H1 (cell line): ENCODE data around the gene CEBPE.

Experiments
- CTCF ChIP-seq, 3 experiments: IDR thresholded peaks; 1 replicate in 2 of 3; 2 replicates in 1 of 3; pipeline versions ENCODE4 v1.5.1 to v1.6.1; 2011; ENCODE audit warnings: low read length in 3 of 3, mild to moderate bottlenecking in 3 of 3, inconsistent platforms in 2 of 3, low read depth in 1 of 3, moderate library complexity in 1 of 3; ENCODE audit not compliant: insufficient read depth in 1 of 3; ENCODE audit errors: control extremely low read depth in 1 of 3
- HDAC6 ChIP-seq: IDR thresholded peaks from one replicate; pipeline ENCODE4 v1.7.1; 2012; ENCODE audit warnings: low read depth, mild to moderate bottlenecking, inconsistent platforms, low read length, moderate library complexity
- KDM1A ChIP-seq: fragments of 200-600, 300-600 bp; sonication (generic); IDR thresholded peaks from 2 replicates; pipeline ENCODE4 v1.7.1; 2016; ENCODE audit warnings: mild to moderate bottlenecking, low read length, borderline replicate concordance
- POLR2AphosphoS5 ChIP-seq: IDR thresholded peaks from 2 replicates; pipeline ENCODE4 v1.6.1; 2011; ENCODE audit warnings: low read depth, low read length
- TAF1 ChIP-seq: IDR thresholded peaks from 2 replicates; pipeline ENCODE4 v1.6.1; 2011; ENCODE audit warnings: mild to moderate bottlenecking, low read depth, low read length

DNA sequence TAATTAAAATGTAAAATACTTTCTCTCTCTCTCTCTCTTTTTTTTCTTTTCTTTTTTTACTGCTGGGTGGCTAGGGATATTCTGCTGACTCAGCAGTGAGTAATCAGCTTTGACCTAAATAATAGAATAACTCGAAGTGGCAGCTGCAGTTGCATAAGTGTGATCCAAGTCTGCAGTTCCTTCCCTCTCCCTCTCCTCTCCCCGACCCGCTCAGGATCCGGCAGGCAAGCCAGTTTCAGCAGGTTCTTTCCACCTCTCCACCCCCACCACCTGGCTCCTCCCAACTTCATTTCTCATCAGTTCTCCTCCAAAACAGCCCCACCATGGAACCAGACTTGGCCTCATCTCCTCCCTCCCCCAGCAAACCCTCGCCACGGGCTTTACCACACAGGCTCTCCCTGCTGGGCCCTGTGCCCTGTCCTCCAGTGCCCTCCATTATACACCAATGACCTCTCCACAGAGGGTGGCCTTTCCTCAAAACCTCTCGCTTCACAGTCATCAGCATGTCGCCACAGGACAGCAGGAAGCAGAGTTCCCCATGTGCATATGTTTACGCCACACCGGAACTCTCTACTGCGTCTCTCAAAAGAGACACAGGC is 42.0 kb upstream of the CEBPE start:
- no peak; the same call in 1 of the 2 replicates for TF ChIP-seq POLR2AphosphoS5
- no peak for TF ChIP-seq KDM1A
- no peak for TF ChIP-seq CTCF (IDR thresholded peaks at IDR 0.05; ENCODE audit: control extremely low read depth in 1 of 3, insufficient read depth in 1 of 3, low read depth in 1 of 3, low read length in 3 of 3)
- TF ChIP-seq TAF1 = 0 out of 2 replicates have a peak, but pooled peaks have one; percentile 46
- TF ChIP-seq HDAC6 = no peak
